ENCODE measurements around the gene RMI1. TPM values are rescaled to one million over a fixed set of nuclear protein-coding genes. Genes with fewer than 3 reads are reported as not detected.
"Not testable (repeated sequence)": the region's sequence is repeated elsewhere in the genome, so short reads cannot be mapped to it uniquely, and the experiment has no call there.

RMI1 gene
- total RNA-seq, 1 experiment from 2014 or later = 6.6 TPM

GRCh38 chr9:84003246-84003645 lies 22.6 kb downstream of the RMI1 start:
- no peak for DNase-seq (ENCODE audit: low read depth)

DNA sequence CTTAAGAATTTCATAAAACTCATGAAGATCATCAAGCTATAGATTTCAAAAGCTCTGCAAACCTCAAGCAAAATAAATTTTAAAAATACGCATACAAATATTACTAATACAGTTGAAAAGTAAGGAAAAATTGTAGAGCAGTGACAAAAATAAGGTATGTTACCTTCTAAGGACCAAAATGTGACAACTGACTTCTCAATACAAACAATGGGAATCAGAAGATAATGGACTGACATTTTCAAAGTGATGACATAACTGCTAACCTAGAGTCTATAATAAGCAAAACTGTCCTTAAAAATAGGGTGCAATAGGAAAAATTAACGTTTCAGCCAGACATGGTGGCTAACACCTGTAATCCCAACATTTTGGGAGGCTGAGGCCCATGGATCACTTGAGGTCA lies 27.1 kb downstream of the RMI1 start:
- DNase-seq (ENCODE audit: low read depth) = no peak

DNA sequence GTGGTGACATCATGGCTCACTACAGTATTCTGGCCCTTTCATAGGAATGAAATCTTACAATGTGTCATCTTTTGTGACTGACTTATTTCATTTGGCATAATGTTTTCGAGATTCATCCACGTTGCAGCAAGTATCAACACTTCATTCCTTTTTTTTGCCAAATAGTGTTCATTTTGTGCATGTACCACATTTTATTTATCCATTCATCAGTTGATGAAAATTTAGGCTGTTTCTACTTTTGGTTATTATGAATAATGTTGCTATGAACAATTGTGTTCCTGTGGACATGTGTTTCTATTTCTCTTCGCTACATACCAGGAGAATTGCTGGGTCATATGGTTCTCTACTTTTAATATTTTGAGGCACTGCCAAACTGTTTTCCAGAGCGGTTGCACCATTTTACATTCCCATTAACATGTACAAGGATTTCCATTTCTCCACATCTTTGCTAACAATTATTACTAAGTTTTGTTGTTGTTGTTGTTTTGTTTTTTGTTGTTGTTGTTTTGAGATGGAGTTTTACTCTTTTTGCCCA lies 43.5 kb downstream of the RMI1 start:
- DNase-seq (ENCODE audit: low read depth) = no peak

DNA sequence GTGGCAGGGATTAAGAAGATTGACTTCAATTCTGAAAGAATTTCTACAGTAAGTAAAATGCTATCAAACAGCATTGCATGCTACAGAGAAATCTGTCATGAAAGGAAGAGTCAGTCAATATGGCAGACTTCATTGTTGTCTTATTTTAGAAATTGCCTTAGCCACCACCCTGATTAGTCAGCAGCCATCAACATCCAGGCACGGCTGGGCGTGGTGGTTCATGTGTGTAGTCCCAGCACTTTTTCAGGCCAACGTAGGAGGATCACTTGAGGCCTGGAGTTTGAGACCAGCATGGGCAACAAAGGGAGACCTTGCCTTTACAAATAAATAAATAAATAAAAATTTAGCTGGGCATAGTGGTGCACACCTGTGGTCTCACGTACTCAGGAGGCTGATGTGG lies 46.6 kb downstream of the RMI1 start:
- DNase-seq (ENCODE audit: low read depth) = peak; percentile 10

- DNase-seq (ENCODE audit: low read depth) = no peak
These were observed 50.9 kb downstream of the RMI1 start for GRCh38 chr9:84031534-84031933.

DNA sequence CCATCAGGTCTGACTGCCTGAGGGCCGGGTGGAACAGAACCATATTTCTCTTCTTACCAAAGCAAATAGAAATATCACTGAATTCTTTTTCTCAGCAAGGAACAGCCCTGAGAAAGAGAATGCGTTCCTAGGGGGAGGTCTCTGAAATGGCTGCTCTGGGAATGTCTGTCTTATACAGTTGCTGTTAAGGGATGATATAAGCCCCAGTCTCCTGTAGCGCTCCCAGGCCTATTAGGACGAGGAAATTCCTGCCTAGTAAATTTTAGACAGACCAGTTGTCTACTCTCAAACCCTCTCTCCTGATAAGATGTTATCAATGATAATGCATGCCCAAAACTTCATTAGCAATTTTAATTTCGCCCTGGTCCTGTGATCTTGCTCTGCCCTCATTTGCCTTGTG lies 61.3 kb downstream of the RMI1 start:
- not testable (repeated sequence) for DNase-seq (ENCODE audit: low read depth)

DNA sequence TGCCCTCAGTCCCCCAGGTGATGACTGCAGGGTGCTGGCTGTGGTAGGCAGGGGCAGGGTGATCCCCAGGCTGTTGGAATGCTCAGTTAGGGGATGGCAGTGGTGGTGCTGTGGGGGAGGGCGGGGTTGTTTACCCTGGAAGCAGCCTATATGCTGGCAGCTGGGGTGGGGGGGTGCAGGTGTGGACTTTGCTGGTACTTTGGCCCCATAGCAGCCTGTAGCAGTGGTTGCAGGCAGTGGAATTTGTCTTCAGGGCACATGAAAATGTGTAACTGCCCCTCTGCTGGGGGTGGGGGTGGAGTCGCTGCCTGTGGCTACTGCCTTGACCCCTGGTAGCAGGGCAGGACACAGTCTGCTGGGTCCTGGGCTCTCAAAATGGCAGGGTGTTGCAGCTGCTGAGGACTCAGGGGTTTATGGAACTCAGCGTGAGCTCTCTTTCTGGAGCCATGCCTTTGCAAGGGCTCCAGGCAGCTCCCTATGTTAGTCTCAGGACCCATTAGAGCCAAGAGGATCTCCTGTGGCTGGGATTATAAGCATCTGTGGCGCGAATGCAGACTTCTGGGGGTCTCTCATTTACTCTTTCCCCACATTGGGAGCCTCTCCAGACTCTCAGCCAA lies 65.0 kb downstream of the RMI1 start:
- DNase-seq (ENCODE audit: low read depth) = no peak

Other genes starting within 250 kb of the RMI1 start
- gene GKAP1, start 163.0 kb upstream of the RMI1 start, total RNA-seq (2014; rRNA removed; shearing (Covaris generic)) = 0.29 and 0.72 TPM in 2 replicates
- 0.10 TPM in 1 of 2 replicates, not detected in the other for gene KIF27, start 59.4 kb upstream of the RMI1 start, total RNA-seq (2014; rRNA removed; shearing (Covaris generic))
- gene HNRNPK, start 590 bp upstream of the RMI1 start, total RNA-seq (2014; rRNA removed; shearing (Covaris generic)) = 629 and 646 TPM in 2 replicates

Data from RPMI7951 (cell line).